CD4-positive, alpha-beta T cell (primary cell): Measurements from ENCODE around the gene SH3YL1. TPM values are rescaled to one million over a fixed set of nuclear protein-coding genes. Genes with fewer than 3 reads are reported as not detected.

Experiments used
- ATAC-seq: fragments of 200-7000 bp; cut with Tn5 transposase; one replicate; pipeline ENCODE4 v1.10.0; 2022; ENCODE audit warnings: mild to moderate bottlenecking; ENCODE audit not compliant: poor library complexity
- CTCF ChIA-PET: fragments of 350-600 bp; sonication (Branson Sonifier 250); formaldehyde crosslinking; loops from one replicate; lab custom pipeline; 2021; ENCODE audit warnings: antibody characterized with exemption, inconsistent platforms; lab: Charles Lee
- POLR2A ChIA-PET: fragments of 350-600 bp; sonication (Branson Sonifier 250); formaldehyde crosslinking; loops from one replicate; lab custom pipeline; 2021; ENCODE audit warnings: antibody characterized with exemption, inconsistent platforms; lab: Charles Lee
- DNase-seq, 14 experiments: peaks; one replicate each; pipeline ENCODE4 v3.0.0-alpha.2; 2013 to 2020; ENCODE audit warnings: mixed read lengths in 2 of 14
- H3K27ac ChIP-seq, 2 donors: one replicate each; pipeline versions ENCODE4 v1.5.1 to v1.7.0; 2013; ENCODE audit warnings: low read length in 2 of 2, low read depth in 1 of 2, mild to moderate bottlenecking in 1 of 2
- H3K27me3 ChIP-seq, 2 experiments: 1 replicate in 1 of 2; 2 replicates in 1 of 2; pipeline versions ENCODE4 v1.6.1 to v1.7.0; 2013; ENCODE audit warnings: low read length in 2 of 2, control low read depth in 1 of 2, mild to moderate bottlenecking in 1 of 2, moderate library complexity in 1 of 2; ENCODE audit not compliant: insufficient read depth in 2 of 2, control insufficient read depth in 1 of 2
- H3K36me3 ChIP-seq: one replicate; pipeline ENCODE4 v1.6.1; 2013; ENCODE audit warnings: low read length, control low read depth; ENCODE audit not compliant: insufficient read depth
- H3K4me1 ChIP-seq: one replicate; pipeline ENCODE4 v1.6.1; 2013; ENCODE audit warnings: low read length, control low read depth; ENCODE audit not compliant: insufficient read depth
- H3K4me3 ChIP-seq: one replicate; pipeline ENCODE4 v1.5.1; 2013; ENCODE audit warnings: mild to moderate bottlenecking, low read length, moderate library complexity
- H3K9me3 ChIP-seq, 2 experiments: 1 replicate in 1 of 2; 2 replicates in 1 of 2; pipeline versions ENCODE4 v1.6.1 to v1.7.0; 2013; ENCODE audit warnings: low read length in 2 of 2, mild to moderate bottlenecking in 2 of 2, control low read depth in 1 of 2, moderate library complexity in 1 of 2; ENCODE audit not compliant: control insufficient read depth in 1 of 2, insufficient read depth in 1 of 2
- H3K27ac Mint-ChIP-seq: one replicate; pipeline ENCODE4 v1.8.0; 2020; ENCODE audit warnings: mixed read lengths
- H3K27me3 Mint-ChIP-seq: one replicate; pipeline ENCODE4 v1.8.0; 2021; ENCODE audit warnings: mixed read lengths
- H3K36me3 Mint-ChIP-seq: one replicate; pipeline ENCODE4 v1.8.0; 2021; ENCODE audit warnings: low read depth, mixed read lengths
- H3K4me1 Mint-ChIP-seq: one replicate; pipeline ENCODE4 v1.8.0; 2021; ENCODE audit warnings: low read depth, mixed read lengths
- H3K4me3 Mint-ChIP-seq: one replicate; pipeline ENCODE4 v1.8.0; 2020; ENCODE audit warnings: mild to moderate bottlenecking, mixed read lengths
- H3K9me3 Mint-ChIP-seq: one replicate; pipeline ENCODE4 v1.8.0; 2020; ENCODE audit warnings: mixed read lengths
- CTCF ChIP-seq: fragments of 200-600 bp; IDR thresholded peaks from one replicate; pipeline ENCODE4 v1.8.0; 2022; ENCODE audit warnings: antibody characterized with exemption, mild to moderate bottlenecking
- intact Hi-C, 2 experiments: fragments of 100-400 bp; cut with DNase I in 1 of 2; cut with micrococcal nuclease in 1 of 2; formaldehyde crosslinking; loops; one replicate each; pipeline versions ENCODE4 v1.15.1 to v1.9.0; 2023 to 2025; cut with DNase I, micrococcal nuclease
- total RNA-seq, 174 experiments: library from RNA in 2 of 174; stranded (reverse) in 2 of 174; gene quantifications; one replicate each; pipeline ENCODE4 v1.2.3 and lab custom pipeline; 2021 to 2026

The SH3YL1 gene
- total RNA-seq, 2 experiments from 2014 or later = 59.7 to 61.9 TPM

DNA sequence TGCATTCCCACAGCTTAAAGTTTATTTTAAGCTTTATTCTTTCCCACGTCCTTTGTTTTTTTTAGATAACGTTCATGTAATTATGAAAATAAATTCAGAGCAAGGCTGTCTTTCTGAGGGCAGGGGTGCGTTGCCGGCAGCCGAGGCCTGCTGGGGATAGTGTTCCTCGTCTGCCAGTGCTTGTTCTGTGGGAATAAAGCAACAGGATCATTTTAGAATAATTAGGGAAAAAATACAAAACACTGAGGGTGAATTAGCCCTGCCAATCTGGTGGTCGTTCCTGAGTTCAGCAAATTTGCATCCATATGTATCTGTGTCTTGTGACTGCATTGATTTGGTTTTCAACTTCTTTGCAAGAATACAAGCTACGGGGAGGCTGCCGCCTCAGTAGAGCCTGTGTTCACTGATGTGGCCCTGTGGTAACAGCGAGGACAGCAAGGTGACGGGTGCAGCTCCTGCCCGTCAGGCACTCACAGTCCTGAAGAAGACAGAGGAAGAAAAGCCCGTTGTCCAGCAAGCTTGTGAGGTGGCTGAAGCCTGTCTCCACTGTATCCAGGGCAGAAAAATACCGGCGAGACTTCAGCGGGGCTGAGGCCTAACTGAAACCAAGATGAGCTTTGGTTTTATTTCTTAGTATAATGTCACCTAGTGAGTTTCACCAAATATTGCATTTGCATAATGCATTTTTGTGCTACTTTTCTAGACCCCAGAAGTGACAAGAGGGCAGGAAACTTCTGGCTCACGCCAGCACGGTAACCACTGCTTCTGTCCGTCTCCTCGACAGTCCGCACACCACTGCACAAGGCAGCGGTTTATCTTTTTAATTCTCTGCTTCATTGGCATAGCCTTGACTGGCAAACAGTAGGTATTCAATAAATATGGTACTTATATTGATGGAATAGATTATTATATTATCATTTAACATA, 64.5 kb downstream of the SH3YL1 start:
- no peaks in the 10 kb centered on the region for H3K9me3 Mint-ChIP-seq

GRCh38 chr2:196406-196805, 67.4 kb downstream of the SH3YL1 start:
- Histone ChIP-seq H3K4me3 (no peak overlapping the region), H3K4me1 (peaks cover 5% of the 10 kb centered on the region), H3K27me3 (no peaks in the 10 kb centered on the region), H3K9me3 (peaks cover 0 to 3% of the 10 kb centered on the region in 2 experiments), H3K27ac (no peak overlapping the region), H3K36me3 (no peaks in the 10 kb centered on the region)
- no peak for ATAC-seq
- Mint-ChIP-seq H3K27me3 (no peaks in the 10 kb centered on the region), H3K9me3 (no peaks in the 10 kb centered on the region), H3K4me3 (no peak overlapping the region), H3K36me3 (no peaks in the 10 kb centered on the region), H3K27ac (no peak overlapping the region), H3K4me1 (no peaks in the 10 kb centered on the region)
- CTCF ChIA-PET = no interaction called here
- intact Hi-C loops = no loop called here
- POLR2A ChIA-PET = no interaction called here
- DNase-seq = no peak
- no peak for TF ChIP-seq CTCF

More for the DNA sequence above, 64.5 kb downstream of the SH3YL1 start:
- Mint-ChIP-seq H3K4me3 (no peak overlapping the region), H3K27ac (no peak overlapping the region), H3K36me3 (no peaks in the 10 kb centered on the region), H3K27me3 (no peaks in the 10 kb centered on the region), H3K4me1 (peaks cover 20% of the 10 kb centered on the region)
- CTCF ChIA-PET = no interaction called here
- Histone ChIP-seq H3K36me3 (no peaks in the 10 kb centered on the region), H3K4me1 (peaks cover 10% of the 10 kb centered on the region), H3K9me3 (peaks cover 0 to 3% of the 10 kb centered on the region in 2 experiments), H3K27me3 (no peaks in the 10 kb centered on the region), H3K27ac (no peak overlapping the region), H3K4me3 (no peak overlapping the region)
- intact Hi-C loops = no loop called here
- no peak for TF ChIP-seq CTCF
- no peak for DNase-seq
- POLR2A ChIA-PET = interaction anchor here (1.1 kb wide), 1 partner anchor 23 kb away, joined by 4 read pairs; no protein-coding TSS in a partner anchor
- no peak for ATAC-seq

GRCh38 chr2:195932-196331, 67.9 kb downstream of the SH3YL1 start:
- POLR2A ChIA-PET = no interaction called here
- H3K27ac Mint-ChIP-seq = no peak overlapping the region

More at GRCh38 chr2:195932-196331, 67.9 kb downstream of the SH3YL1 start:
- no peak overlapping the region for H3K27ac ChIP-seq
- Mint-ChIP-seq H3K27me3 (no peaks in the 10 kb centered on the region), H3K9me3 (no peaks in the 10 kb centered on the region), H3K4me3 (no peak overlapping the region), H3K4me1 (no peaks in the 10 kb centered on the region), H3K36me3 (no peaks in the 10 kb centered on the region)
- intact Hi-C loops = no loop called here
- peaks cover 5% of the 10 kb centered on the region for H3K4me1 ChIP-seq
- no peaks in the 10 kb centered on the region for H3K36me3 ChIP-seq
- H3K9me3 ChIP-seq = peaks cover 0 to 8% of the 10 kb centered on the region in 2 experiments
- ATAC-seq (no peak), DNase-seq (no peak)
- H3K27me3 ChIP-seq = no peaks in the 10 kb centered on the region
- CTCF ChIA-PET = no interaction called here
- no peak for TF ChIP-seq CTCF
- H3K4me3 ChIP-seq = no peak overlapping the region
